ENCODE measurements around the gene RAPGEFL1.
"Not testable (repeated sequence)": the region's sequence is repeated elsewhere in the genome, so short reads cannot be mapped to it uniquely, and the experiment has no call there.

RAPGEFL1 gene

DNA sequence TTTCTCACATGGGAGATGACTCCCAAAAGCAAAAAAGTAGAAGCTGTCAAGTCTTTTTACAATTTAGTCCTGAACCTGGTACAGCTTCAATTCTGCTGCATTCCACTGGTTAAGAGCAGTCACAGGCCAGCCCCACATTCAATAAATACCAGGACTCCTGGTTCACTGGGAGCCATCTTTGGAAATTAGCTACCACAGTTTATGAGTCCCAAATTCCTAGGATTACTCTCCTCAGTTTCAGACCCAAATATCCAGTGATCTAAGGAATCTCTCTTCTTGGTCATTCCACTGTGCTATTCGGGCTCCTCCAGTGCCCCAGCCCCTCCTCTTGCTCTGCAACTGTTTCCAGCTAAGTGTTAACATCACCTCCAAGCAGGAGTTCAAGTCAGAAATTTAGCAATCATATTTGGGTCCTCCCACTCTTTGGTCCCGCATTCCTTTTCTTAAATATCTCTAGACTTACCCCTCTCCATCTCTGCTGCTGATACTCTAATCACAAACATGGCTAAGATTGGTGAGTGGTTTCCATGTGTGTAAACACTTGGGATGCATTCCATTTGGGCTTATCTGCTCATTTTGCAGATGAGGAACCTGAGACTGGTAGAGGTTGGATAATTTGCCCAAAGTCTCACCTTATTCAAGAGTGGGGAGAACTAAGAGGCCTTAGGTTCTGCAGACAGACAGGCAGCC lies 32.3 kb downstream of the RAPGEFL1 start:
- DNase-seq (ENCODE audit: low read depth, low spot score) = no peak

DNA sequence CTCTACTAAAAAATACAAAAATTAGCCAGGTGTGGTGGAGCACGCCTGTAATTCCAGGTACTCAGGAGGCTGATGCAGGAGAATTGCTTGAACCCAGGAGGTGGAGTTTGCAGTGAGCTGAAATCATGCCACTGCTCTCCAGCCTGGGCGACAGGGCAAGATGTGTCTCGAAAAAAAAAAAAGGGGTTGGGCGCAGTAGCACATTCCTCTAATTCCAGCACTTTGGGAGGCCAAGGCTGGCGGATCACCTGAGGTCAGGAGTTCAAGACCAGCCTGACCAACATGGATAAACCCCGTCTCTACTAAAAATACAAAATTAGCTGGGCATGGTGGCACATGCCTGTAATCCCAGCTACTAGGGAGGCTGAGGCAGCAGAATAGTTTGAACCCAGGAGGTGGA lies 36.6 kb downstream of the RAPGEFL1 start:
- DNase-seq (ENCODE audit: low read depth, low spot score) = not testable (repeated sequence)

DNA sequence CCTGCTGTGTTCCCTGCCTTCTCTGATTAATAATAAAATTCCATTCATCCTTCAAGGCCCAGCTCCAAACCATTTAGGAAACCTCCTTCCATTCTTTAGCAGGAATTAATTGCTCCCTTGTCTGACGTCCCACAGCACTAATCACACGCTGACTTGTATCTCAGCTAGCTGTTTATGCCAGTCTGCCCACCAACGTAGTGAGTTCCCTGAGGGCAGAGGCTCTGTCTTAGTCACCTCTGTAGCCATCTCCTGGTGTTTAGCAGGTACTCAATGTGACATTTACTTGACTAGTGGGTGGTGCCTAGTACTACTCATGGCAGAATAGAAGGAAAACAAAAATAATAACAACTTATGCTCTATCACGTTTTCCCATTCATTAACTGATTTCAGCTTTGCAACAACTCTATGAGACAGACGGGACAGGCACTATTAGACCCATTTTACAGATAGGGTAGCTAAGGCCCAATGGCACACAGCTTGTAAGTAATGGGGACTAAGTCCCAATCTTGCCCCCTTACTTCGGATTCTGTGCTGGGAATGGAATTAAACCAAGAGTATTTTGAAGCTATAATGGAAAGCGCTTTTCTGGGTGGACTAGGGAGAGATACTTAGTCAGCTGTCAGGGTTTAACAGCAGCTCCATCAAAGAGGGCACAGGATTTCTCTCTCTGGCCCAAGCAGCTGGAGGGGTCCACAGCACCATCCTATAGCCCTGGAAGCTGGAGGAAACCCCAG lies 40.9 kb downstream of the RAPGEFL1 start:
- no peak for DNase-seq (ENCODE audit: low read depth, low spot score)

DNA sequence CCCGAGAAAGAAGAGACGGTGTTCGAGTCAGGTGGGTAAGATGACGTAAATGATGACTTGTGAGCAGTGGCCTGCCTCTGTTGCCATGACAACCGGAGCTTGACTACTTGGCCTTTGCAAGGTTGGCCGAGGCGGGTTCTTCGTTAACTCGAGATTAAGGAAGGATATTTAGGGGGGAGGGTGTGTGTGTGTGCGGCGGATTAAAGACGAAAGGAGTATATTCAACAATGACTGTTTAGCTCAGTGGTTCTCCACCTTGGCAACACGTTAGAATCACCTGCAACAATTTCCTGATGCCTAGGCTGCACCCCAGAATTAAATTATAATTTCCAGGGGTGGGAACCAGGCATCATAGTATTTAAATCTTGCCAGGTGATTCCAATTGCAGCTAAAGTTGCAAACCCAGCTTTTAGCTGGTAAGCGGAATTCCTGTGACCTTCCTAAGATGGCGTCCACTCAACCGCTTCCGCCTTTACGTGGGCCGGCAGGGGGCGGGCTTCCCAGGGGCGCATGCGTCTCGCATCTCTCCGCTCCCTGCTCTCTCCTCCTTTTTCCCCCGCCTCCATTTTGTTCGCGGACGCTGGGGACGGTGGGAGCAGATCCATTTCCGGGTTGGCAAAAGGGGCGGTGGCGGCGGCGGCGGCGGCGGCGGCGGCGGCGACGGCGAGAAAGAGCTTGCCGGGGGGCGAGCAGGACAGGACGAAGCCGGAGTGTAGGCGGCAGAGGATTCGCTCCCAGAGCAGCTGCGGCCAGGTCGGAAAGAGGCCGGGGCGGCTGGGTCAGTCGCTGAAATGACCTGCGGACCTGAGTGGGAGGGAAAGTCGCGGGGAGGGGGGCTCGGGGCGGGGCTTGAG lies 41.7 kb downstream of the RAPGEFL1 start, which contains the start of gene WIPF2:
Gene WIPF2 (plus strand): TSS at position 565 of the 854 bp plus-strand sequence. CDS start 37,156 bp downstream, outside the sequence.
- DNase-seq (ENCODE audit: low read depth, low spot score) = peak; percentile 94

DNA sequence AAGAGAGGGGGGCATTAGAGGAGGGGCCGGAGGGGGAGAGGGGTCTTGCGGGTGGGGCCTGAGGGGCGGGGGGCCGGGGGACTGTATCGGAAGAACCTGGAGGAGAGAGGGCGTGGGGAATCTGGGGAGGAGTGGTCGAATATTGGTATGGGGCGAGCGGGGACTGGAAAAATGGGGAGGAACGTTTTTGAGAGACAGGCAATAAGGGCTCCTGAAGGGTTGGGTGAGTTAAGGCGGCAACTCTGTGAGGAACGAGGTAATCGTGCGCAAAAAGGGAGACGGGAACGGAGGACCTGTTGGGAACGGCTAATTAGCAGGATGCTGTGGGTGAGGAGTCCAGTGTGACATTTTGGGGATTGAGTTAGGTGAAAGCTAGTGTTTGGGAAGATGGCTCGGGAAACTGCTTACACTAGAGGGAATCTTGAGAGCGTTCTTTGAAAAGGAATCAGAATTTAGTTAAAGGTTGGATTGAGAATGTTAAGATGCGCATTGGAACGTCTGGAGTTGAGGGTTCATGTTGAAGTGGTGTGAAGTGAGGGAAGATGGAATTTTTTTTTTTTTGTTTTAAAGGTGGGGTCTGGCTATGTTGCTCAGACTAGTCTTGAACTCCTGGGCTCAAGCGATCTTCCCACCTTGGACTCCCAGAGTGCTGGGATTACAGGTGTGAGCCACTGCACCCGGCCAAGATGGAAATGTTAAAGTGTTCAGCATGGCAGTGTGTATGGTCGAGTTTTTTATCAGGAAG lies 42.5 kb downstream of the RAPGEFL1 start:
- no peak for DNase-seq (ENCODE audit: low read depth, low spot score)

DNA sequence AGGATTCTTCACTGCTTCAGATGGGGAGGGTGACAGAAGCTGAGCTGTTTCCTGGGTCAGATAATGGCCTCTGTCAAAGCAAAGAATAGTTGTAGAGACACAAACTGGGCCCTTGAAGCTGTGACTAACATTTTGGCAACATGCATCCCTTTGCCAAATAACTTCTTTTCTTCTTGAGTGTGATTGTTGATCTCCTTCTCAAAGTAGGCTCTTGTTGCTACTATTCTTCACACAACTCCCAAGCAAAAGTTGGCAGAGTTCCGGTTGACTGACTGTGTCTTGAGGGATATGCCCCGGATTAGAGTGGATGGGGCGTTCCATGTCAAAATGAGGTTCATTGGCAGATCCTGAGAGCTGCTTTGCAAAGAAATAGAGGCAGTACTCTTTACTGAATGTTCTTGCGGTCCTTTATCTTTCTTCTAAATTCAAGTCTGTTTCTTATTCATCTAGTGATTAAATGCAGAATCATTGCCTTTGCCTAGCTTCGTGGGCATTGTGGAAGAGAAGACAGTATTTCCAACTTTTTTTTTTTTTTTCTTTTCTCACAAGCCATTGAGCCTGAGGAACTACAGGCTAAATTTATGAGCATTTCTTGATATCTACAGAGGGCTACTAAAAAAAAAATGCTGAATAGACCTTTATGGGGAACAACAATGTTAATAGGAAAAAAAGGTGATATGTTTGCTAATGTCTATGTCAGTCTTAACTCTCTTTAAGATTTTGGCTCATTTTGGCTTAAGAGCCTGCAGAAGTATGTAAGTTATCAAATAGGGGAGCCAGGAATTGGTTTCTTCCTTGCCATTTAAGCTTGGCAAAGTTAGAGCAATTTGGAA lies 47.7 kb downstream of the RAPGEFL1 start:
- no peak for DNase-seq (ENCODE audit: low read depth, low spot score)

DNA sequence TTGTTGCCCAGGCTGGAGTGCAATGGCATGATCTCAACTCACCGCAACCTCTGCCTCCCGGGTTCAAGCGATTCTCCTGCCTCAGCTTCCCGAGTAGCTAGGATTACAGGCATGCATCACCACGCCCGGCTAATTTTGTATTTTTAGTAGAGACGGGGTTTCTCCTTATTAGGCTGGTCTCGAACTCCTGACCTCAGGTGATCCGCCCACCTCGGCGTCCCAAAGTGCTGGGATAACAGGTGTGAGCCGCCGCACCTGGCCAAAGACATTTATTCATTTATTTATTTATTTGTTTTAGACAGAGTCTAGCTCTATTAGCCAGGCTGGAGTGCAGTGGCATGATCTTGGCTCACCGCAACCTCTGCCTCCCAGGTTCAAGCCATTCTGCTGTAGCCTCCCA lies 51.9 kb downstream of the RAPGEFL1 start:
- not testable (repeated sequence) for DNase-seq (ENCODE audit: low read depth, low spot score)

DNA sequence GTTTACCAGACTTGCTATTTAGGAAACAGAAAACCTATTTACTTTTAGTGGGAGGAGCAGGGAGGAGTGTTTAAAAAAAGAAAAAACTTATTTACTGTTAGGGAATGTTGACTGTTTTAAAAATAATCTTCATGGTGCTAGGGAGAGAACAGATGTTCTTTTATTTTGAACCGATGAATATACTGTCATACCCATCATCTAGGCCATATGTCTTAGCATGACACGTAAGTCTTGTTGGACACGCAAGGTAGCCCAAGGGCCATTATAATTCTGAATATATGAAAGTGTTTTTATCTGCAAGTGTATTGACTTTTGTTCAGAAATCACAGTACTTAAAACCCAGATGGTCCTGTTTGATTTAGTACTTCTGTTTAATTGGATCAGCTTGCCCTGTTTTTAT lies 53.4 kb downstream of the RAPGEFL1 start:
- no peak for DNase-seq (ENCODE audit: low read depth, low spot score)

DNA sequence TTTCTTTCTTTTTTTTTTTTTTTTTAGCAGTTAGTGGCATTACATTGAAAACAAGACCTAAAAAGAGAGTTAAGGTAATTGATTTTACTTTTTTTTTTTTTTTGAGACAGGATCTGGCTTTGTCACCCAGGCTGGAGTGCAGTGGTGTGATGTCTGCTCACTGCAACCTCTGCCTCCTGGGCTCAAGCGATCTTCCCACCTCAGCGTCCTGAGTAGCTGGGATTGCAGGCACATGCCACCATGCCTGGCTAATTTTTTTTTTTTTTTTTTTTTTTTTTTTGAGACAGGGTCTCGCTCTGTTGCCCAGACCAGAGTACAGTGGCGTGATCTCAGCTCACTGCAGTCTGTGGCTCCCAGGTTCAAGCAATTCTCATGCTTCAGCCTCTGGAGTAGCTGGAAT lies 54.7 kb downstream of the RAPGEFL1 start:
- DNase-seq (ENCODE audit: low read depth, low spot score) = not testable (repeated sequence)

DNA sequence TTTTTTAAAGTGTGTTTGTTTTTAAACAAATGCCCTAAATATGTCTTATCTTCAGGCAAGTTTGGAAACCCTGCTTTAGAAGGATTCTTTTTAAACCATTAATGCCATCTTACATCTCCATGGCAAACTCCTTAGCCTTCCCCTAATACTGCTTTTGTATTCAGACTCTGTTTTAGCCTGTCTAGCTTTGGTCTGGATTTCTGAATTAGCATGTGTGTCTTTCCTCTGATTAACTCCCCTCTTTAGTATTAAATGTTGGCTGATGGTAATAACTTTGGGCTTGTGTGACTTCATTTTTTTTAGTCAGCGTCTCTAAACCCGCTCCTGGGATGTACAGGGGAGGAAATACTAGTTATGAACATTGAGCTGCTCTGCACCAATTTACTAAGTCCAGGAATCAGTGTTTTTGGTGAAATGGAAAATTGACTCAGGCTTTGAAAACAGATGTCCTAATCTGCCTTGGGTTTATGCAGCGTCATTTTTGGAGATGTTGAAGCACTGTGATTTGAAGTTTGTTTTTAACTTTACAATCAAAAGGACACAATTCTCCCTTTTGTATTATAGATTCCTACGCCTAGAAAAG lies 64.1 kb downstream of the RAPGEFL1 start:
- no peak for DNase-seq (ENCODE audit: low read depth, low spot score)

DNA sequence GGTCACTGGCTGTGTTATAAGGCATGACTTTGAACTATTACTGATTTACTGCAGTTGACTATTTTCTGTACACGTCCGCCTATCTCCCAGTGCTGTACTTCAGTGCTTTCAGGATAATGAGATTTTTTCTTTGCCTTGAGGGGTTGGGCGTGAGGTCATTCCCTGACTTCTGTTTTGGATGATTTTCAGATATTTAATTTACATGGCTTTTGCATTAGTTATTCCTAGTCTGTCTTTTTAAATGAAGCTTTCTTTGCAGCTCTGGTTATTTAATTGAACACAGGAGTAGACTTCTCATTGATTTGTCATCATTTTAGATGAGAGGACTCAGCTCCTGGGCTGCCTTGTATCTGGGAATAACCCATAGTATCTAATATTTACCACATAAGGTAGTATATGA lies 65.5 kb downstream of the RAPGEFL1 start:
- DNase-seq (ENCODE audit: low read depth, low spot score) = no peak

DNA sequence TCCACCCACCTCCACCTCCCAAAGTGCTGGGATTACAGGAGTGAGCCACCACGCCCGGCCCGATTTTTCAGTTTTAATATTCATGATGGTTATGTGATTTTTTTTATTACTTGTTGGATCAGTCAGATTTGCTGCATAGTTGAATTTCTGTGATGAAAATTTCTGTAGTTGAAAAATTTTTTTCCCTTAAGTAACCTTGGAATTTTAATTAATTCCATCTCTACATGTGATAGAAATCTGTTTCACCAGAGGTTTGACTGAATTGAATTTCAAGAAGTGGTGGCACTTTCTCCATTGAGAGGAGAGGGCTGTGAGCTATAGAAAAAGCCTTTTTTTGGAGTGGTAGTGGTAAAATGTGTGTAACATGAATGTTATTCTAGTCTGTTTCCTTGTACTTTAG lies 66.5 kb downstream of the RAPGEFL1 start:
- DNase-seq (ENCODE audit: low read depth, low spot score) = no peak

DNA sequence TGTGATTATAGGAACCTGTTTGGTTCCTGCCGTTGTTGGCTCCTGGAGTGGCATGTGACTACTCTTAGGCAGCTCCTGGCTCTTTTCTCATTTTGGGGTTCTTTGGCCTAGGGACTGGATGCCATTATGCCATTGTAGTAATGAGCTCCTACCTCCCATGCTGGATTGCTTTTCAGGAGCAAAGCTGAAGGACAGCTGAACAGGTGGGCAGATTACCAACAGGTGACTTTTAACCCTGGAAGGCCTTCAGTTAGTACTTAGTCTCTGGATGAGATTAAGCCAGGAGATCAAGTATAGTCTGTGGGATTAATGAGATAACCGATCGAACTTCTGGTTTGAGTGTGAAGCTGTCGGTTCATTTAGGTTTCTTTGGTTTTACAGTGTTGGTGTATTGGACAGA lies 67.0 kb downstream of the RAPGEFL1 start:
- DNase-seq (ENCODE audit: low read depth, low spot score) = no peak

Measured in activated naive CD8-positive, alpha-beta T cell treated with anti-CD3 and anti-CD28 coated beads, Interleukin-2, amount 50 U/mL, for 16 hours (primary cell).